ENCODE results near the gene PXDN.
"Not testable (repeated sequence)": the region's sequence is repeated elsewhere in the genome, so short reads cannot be mapped to it uniquely, and the experiment has no call there.

Gene PXDN

DNA sequence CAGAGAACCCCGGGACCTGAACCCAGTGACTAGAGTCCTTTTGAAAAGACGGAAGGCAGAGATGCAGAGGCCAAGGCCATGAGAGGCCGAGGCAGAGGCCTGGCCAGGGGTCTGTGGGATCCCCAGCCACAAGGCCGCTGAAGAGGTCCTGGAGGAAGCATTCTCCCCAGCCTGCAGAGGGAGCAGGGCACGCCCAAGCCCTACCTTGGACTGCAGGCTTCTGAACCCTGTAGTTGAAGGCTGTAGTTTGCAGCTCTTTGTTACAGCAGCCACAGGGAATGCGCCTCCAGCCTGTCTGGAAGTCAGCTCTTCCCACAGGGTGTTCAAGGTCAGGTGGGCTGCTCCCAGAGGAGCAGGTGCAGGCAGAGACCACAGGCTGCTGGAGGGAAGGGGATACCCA lies 22.1 kb upstream of the PXDN start:
- Histone ChIP-seq H3K9me3 (no peaks in the 10 kb centered on the region), H3K4me1 (no peaks in the 10 kb centered on the region), H3K36me3 (no peaks in the 10 kb centered on the region), H3K4me3 (ENCODE audit: low read depth, low read length) (no peak overlapping the region), H3K27me3 (no peaks in the 10 kb centered on the region)
- DNase-seq: no peak
- TF ChIP-seq, protein P1, sequence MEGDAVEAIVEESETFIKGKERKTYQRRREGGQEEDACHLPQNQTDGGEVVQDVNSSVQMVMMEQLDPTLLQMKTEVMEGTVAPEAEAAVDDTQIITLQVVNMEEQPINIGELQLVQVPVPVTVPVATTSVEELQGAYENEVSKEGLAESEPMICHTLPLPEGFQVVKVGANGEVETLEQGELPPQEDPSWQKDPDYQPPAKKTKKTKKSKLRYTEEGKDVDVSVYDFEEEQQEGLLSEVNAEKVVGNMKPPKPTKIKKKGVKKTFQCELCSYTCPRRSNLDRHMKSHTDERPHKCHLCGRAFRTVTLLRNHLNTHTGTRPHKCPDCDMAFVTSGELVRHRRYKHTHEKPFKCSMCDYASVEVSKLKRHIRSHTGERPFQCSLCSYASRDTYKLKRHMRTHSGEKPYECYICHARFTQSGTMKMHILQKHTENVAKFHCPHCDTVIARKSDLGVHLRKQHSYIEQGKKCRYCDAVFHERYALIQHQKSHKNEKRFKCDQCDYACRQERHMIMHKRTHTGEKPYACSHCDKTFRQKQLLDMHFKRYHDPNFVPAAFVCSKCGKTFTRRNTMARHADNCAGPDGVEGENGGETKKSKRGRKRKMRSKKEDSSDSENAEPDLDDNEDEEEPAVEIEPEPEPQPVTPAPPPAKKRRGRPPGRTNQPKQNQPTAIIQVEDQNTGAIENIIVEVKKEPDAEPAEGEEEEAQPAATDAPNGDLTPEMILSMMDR (IDR thresholded peaks at IDR 0.05; ENCODE audit: low read depth, low read length): no peak

DNA sequence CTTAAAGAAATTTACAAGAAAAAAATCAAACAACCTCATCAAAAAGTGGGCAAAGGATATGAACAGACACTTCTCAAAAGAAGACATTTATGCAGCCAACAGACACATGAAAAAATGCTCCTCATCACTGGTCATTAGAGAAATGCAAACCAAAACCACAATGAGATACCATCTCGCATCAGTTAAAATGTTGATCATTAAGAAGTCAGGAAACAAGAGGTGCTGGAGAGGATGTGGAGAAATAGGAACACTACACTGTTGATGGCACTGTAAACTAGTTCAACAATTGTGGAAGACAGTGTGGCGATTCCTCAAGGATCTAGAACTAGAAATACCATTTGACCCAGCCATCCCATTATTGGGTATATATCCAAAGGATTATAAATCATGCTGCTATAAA lies 20.9 kb upstream of the PXDN start:
- H3K4me3 ChIP-seq (ENCODE audit: low read depth, low read length); H3K4me1 ChIP-seq; DNase-seq; H3K36me3 ChIP-seq; H3K9me3 ChIP-seq; H3K27me3 ChIP-seq: not testable (repeated sequence)

DNA sequence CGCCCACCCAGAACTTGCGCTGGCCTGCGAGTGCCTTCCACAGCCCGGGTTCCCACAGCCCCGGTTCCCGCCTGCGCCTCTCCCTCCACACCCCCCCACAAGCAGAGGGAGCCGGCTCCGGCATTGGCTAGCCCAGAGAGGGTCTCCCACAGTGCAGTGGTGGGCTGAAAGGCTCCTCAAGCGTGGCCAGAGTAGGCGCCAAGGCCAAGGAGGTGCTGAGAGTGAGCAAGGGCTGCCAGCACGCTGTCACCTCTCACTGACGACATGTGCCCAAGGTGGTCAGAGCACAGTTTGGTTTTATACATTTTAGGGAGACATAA lies 15.3 kb upstream of the PXDN start:
- H3K4me1 ChIP-seq: no peaks in the 10 kb centered on the region
- H3K9me3 ChIP-seq: no peaks in the 10 kb centered on the region
- H3K36me3 ChIP-seq: no peaks in the 10 kb centered on the region
- no peaks in the 10 kb centered on the region for H3K27me3 ChIP-seq
- no peak for DNase-seq
- TF ChIP-seq, protein P1 (IDR thresholded peaks at IDR 0.05; ENCODE audit: low read depth, low read length): no peak
- no peak overlapping the region for H3K4me3 ChIP-seq (ENCODE audit: low read depth, low read length)

DNA sequence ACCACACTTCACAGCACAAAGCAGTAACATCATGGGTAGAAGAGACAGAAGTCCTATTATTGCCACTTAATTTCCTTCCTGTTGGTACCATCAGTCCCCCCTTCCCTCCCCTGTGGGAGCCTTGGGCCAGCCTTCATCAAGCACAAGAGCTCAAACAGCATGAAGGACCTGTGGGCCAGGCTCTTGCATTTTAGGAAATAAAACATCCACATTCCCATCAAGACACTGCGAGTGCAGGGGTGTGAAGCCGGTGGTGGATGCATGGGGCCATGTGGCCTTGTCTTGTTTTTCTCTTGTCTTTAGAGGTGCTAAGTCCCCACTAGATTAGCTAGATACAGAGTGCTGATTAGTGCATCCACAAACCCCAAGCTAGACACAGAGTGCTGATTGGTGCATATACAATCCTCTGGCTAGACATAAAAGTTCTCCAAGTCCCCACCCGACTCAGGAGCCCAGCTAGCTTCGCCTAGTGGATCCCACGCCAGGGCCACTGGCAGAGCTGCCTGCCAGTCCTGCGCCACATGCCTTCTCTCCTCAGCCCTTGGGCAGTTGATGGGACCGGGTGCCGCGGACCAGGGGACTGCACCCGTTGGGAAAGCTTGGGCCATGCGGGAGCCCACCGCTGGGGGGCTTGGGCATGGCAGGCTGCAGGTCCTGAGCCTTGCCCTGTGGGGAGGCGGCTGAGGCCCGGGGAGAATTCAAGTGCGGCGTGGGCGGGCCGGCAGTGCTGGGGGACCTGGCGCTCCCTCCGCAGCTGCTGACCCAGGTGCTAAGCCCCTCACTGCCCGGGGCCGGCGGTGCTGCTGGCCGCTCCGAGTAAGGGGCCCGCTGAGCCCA lies 14.7 kb upstream of the PXDN start:
- H3K36me3 ChIP-seq: no peaks in the 10 kb centered on the region
- H3K9me3 ChIP-seq: no peaks in the 10 kb centered on the region
- no peak overlapping the region for H3K4me3 ChIP-seq (ENCODE audit: low read depth, low read length)
- no peaks in the 10 kb centered on the region for H3K27me3 ChIP-seq
- TF ChIP-seq, protein P1 (IDR thresholded peaks at IDR 0.05; ENCODE audit: low read depth, low read length): no peak
- H3K4me1 ChIP-seq: no peaks in the 10 kb centered on the region
- no peak for DNase-seq

DNA sequence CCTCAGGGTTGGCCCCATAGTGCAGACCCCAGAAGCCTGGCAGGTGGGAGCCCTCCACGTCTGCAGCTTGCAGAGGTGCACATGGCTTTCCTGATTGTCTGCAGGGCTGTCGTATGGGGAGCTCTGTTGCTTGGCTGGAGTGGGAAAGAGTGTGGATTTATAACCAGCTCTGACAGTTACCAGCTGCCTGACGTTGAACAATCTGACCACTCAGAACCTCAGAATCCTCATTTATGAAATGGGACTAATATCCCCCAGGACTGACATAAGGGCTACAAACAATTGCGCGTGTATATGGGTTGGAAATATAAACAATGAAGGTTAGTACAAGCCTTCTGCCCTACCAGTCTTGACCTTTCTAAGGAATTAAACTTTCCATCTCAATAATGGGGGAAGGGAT lies 13.9 kb upstream of the PXDN start:
- Histone ChIP-seq H3K9me3 (no peaks in the 10 kb centered on the region), H3K4me3 (ENCODE audit: low read depth, low read length) (no peak overlapping the region), H3K36me3 (no peaks in the 10 kb centered on the region), H3K27me3 (no peaks in the 10 kb centered on the region), H3K4me1 (no peaks in the 10 kb centered on the region)
- no peak for DNase-seq
- TF ChIP-seq, protein P1 (IDR thresholded peaks at IDR 0.05; ENCODE audit: low read depth, low read length): no peak

DNA sequence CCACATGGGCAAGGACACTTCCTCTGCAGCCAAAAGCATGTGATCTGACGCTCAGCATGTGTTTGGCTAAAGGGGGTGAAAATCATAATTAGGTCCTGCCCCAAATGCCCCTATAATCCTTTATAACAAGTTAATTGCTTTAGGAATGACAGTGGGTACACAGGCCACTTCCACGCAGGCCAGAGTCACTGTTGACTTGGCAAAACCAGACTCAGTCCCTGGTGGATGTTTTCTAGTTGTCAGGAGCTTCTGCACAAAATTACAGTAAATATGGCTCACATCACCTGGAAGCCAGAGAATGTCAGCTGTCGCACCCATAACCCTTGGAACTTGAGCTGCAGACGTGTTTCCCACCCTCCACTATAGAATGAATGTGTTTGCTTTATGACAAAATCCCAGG lies 13.3 kb upstream of the PXDN start:
- Histone ChIP-seq H3K4me1 (no peaks in the 10 kb centered on the region), H3K9me3 (no peaks in the 10 kb centered on the region), H3K27me3 (no peaks in the 10 kb centered on the region), H3K4me3 (ENCODE audit: low read depth, low read length) (no peak overlapping the region), H3K36me3 (no peaks in the 10 kb centered on the region)
- TF ChIP-seq, protein P1 (IDR thresholded peaks at IDR 0.05; ENCODE audit: low read depth, low read length): no peak
- DNase-seq: no peak

DNA sequence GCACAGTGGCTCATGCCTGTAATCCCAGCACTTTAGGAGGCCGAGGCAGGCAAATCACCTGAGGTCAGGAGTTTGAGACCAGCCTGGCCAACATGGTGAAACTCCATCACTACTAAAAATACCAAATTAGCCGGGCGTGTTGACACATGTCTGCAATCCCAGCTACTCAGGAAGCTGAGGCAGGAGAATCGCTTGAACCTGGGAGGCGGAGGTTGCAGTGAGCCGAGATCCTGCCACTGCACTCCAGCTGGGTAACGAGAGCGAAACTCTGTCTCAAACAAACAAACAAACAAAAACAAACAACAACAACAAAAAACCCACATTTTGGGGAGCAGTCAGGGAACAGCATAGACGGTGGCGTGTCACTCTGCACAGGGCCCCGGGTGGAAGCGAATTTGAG lies 12.8 kb upstream of the PXDN start:
- not testable (repeated sequence) for DNase-seq; H3K27me3 ChIP-seq; H3K9me3 ChIP-seq; H3K4me1 ChIP-seq; H3K36me3 ChIP-seq; H3K4me3 ChIP-seq (ENCODE audit: low read depth, low read length)
